Testis (tissue), 3 donors: Measurements from ENCODE around the gene GPER1. TPM values are rescaled to one million over a fixed set of nuclear protein-coding genes. Genes with fewer than 3 reads are reported as not detected.
"Not testable (repeated sequence)": the region's sequence is repeated elsewhere in the genome, so short reads cannot be mapped to it uniquely, and the experiment has no call there.

Experiments used
- DNase-seq: peaks from one replicate; pipeline ENCODE4 v3.0.0-alpha.2; 2019
- H3K27ac ChIP-seq, 2 donors: fragments of 200-600 bp; sonication (generic); one replicate each; pipeline ENCODE4 v1.5.1; 2019
- H3K27me3 ChIP-seq: fragments of 200-600 bp; sonication (generic); one replicate; pipeline ENCODE4 v1.5.1; 2019
- H3K36me3 ChIP-seq: fragments of 200-600 bp; sonication (generic); one replicate; pipeline ENCODE4 v1.5.1; 2017; ENCODE audit warnings: low read depth; ENCODE audit errors: missing control alignments
- H3K4me1 ChIP-seq: fragments of 200-600 bp; sonication (generic); one replicate; pipeline ENCODE4 v1.5.1; 2019
- H3K4me3 ChIP-seq, 2 donors: fragments of 200-600 bp; sonication (generic); one replicate each; pipeline ENCODE4 v1.5.1; 2017 to 2019
- H3K9me3 ChIP-seq: fragments of 200-600 bp; sonication (generic); one replicate; pipeline ENCODE4 v1.5.1; 2017
- CTCF ChIP-seq, 3 experiments: fragments of 450-650 bp in 2 of 3; fragments of 200-600 bp in 1 of 3; sonication (generic) in 1 of 3; IDR thresholded peaks; one replicate each; pipeline ENCODE4 v1.5.1; 2016 to 2019; ENCODE audit warnings: antibody characterized with exemption in 3 of 3, mild to moderate bottlenecking in 2 of 3, moderate library complexity in 1 of 3
- POLR2A ChIP-seq: fragments of 450-650 bp; IDR thresholded peaks from one replicate; pipeline ENCODE4 v1.6.1; 2017; ENCODE audit warnings: antibody characterized with exemption, mild to moderate bottlenecking, moderate library complexity
- WGBS, 2 donors: methylation state at CpG; one replicate each; pipeline ENCODE4 v1.1.5; 2018; 5-methylcytosine and 5-hydroxymethylcytosine counted together
- intact Hi-C: fragments of 100-400 bp; cut with DNase I; formaldehyde crosslinking; loops from one replicate; pipeline ENCODE4 v1.15.1; 2023; ENCODE audit warnings: low total_unique reads
- polyA plus RNA-seq: library from polyadenylated mRNA; stranded (reverse); fragments of 350-450 nt; fragmentation: Illumina TruSeq; extraction: RNeasy Lipid Tissue Mini Kit (QIAGEN cat#74804); gene quantifications from one replicate; pipeline ENCODE4 v1.2.3, GENCODE V29; 2014; ENCODE audit warnings: low read depth, low replicate concordance; ENCODE audit not compliant: insufficient read depth
- total RNA-seq, 2 donors: library from RNA; depleted of rRNA; stranded (reverse); fragments of >200 nt; gene quantifications; one replicate each; pipeline ENCODE4 v1.2.3, GENCODE V29; 2016

GPER1 gene
- total and polyA plus RNA-seq, 3 donors from 2014 or later: 3.2 to 3.5 (median 3.4) TPM

GRCh38 chr7:1142051-1142635 lies 54.2 kb downstream of the GPER1 start:
- TF ChIP-seq POLR2A (no peak), CTCF (IDR thresholded peaks at IDR 0.05) (no peak)
- DNase-seq: no peak
- H3K4me1 ChIP-seq: peaks cover 2% of the 10 kb centered on the region
- intact Hi-C loops: no loop called here
- no peak overlapping the region for H3K27ac ChIP-seq
- WGBS, 2 donors: 71 to 77% methylated on average over 14 of the region's 14 CpGs
- H3K9me3 ChIP-seq: no peaks in the 10 kb centered on the region
- no peaks in the 10 kb centered on the region for H3K36me3 ChIP-seq
- H3K4me3 ChIP-seq: no peak overlapping the region
- H3K27me3 ChIP-seq: no peaks in the 10 kb centered on the region

- H3K27ac ChIP-seq, H3K4me1 ChIP-seq, H3K4me3 ChIP-seq, intact Hi-C loops, H3K36me3 ChIP-seq, H3K27me3 ChIP-seq, H3K9me3 ChIP-seq, DNase-seq: not testable (repeated sequence)
- 86 to 91% methylated on average over 5 of the region's 5 CpGs for WGBS, 2 donors
These were observed 55.1 kb downstream of the GPER1 start for GRCh38 chr7:1143031-1143430.

Other genes starting within 250 kb of the GPER1 start
- gene GET4, start 211.6 kb upstream of the GPER1 start, total RNA-seq: 100 to 1,000 TPM; 128 to 141 TPM
- gene GET4, start 211.6 kb upstream of the GPER1 start, polyA plus RNA-seq: 89.0 TPM
- gene ADAP1, start 133.4 kb upstream of the GPER1 start, total RNA-seq: 10 to 100 TPM in 1 of 2 donors, 1 to 10 TPM in 1; 6.1 to 10.9 TPM
- 2.4 TPM for gene ADAP1, start 133.4 kb upstream of the GPER1 start, polyA plus RNA-seq
- 10 to 100 TPM; 21.6 to 23.5 TPM for gene COX19, start 112.6 kb upstream of the GPER1 start, total RNA-seq
- 8.8 TPM for gene COX19, start 112.6 kb upstream of the GPER1 start, polyA plus RNA-seq
- 1 to 10 TPM in 1 of 2 donors, under 1 TPM in 1; 0.71 to 1.2 TPM for gene CYP2W1, start 104.9 kb upstream of the GPER1 start, total RNA-seq
- 0.61 TPM for gene CYP2W1, start 104.9 kb upstream of the GPER1 start, polyA plus RNA-seq
- gene GPR146, start 43.6 kb upstream of the GPER1 start, total RNA-seq: 10 to 100 TPM; 14.2 to 14.4 TPM
- gene GPR146, start 43.6 kb upstream of the GPER1 start, polyA plus RNA-seq: 5.3 TPM
- gene ZFAND2A, start 72.1 kb downstream of the GPER1 start, total RNA-seq: 10 to 100 TPM; 32.9 to 37.8 TPM
- gene ZFAND2A, start 72.1 kb downstream of the GPER1 start, polyA plus RNA-seq: 61.4 TPM
- gene UNCX, start 144.8 kb downstream of the GPER1 start, total RNA-seq: under 1 TPM in 1 of 2 donors, not detected in 1; 0.24 TPM
- not detected for gene UNCX, start 144.8 kb downstream of the GPER1 start, polyA plus RNA-seq